ENCODE results near the gene MED12.

Gene MED12

DNA sequence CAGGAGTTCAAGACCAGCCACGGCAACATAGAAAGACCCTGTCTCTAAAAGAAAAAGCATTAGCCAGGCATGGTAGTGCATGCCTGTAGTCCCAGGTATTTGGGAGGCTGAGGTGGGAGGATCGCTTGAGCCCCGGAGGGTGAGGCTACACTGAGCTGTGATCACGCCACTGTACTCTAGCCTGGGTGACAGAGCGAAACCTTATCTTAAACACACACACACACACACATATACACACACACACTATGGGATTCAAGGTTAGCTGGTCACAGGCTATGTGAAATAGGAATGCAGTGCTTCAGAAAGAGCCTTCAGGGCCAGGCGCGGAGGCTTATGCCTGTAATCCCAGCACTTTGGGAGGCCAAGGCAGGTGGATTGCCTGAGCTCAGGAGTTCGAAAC lies 49.7 kb downstream of the MED12 start:
- no peak for DNase-seq (ENCODE audit: low read depth)
- no peak overlapping the region for H3K4me3 ChIP-seq (ENCODE audit: low read depth, low read length)
- TF ChIP-seq, protein P1, sequence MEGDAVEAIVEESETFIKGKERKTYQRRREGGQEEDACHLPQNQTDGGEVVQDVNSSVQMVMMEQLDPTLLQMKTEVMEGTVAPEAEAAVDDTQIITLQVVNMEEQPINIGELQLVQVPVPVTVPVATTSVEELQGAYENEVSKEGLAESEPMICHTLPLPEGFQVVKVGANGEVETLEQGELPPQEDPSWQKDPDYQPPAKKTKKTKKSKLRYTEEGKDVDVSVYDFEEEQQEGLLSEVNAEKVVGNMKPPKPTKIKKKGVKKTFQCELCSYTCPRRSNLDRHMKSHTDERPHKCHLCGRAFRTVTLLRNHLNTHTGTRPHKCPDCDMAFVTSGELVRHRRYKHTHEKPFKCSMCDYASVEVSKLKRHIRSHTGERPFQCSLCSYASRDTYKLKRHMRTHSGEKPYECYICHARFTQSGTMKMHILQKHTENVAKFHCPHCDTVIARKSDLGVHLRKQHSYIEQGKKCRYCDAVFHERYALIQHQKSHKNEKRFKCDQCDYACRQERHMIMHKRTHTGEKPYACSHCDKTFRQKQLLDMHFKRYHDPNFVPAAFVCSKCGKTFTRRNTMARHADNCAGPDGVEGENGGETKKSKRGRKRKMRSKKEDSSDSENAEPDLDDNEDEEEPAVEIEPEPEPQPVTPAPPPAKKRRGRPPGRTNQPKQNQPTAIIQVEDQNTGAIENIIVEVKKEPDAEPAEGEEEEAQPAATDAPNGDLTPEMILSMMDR (IDR thresholded peaks at IDR 0.05; ENCODE audit: insufficient read depth, low read depth, low read length, missing control alignments) = no peak

- DNase-seq (ENCODE audit: low read depth) = no peak
- TF ChIP-seq, protein P1 (IDR thresholded peaks at IDR 0.05; ENCODE audit: insufficient read depth, low read depth, low read length, missing control alignments) = no peak
- no peak overlapping the region for H3K4me3 ChIP-seq (ENCODE audit: low read depth, low read length)
Measured at GRCh38 chrX:71169586-71169985, 51.2 kb downstream of the MED12 start.

- no peak overlapping the region for H3K4me3 ChIP-seq (ENCODE audit: low read depth, low read length)
- TF ChIP-seq, protein P1 (IDR thresholded peaks at IDR 0.05; ENCODE audit: insufficient read depth, low read depth, low read length, missing control alignments) = no peak
- DNase-seq (ENCODE audit: low read depth) = no peak
Measured at GRCh38 chrX:71170660-71171059, 52.3 kb downstream of the MED12 start.

GRCh38 chrX:71171110-71171801 lies 52.9 kb downstream of the MED12 start:
- TF ChIP-seq, protein P1 (IDR thresholded peaks at IDR 0.05; ENCODE audit: insufficient read depth, low read depth, low read length, missing control alignments) = no peak
- no peak for DNase-seq (ENCODE audit: low read depth)
- no peak overlapping the region for H3K4me3 ChIP-seq (ENCODE audit: low read depth, low read length)

DNA sequence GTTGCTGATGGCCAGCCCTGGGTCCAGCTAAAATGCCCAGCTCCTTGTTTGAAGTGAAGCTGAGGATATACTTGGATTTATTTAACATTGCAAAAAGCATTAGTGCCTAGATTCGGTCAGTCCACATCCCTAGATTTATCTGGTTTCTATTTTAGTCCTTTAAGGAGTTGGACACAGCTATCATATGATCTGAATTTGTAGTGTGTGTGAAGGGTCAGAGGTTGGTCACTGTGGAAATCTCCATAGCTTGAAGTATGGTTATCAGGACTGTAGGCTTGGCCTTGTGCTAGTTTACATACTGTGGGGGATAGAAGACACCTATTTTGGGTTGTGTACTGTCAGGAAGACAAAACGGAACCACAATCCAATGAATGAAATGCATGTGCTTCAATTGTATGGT lies 55.0 kb downstream of the MED12 start:
- DNase-seq (ENCODE audit: low read depth) = no peak
- TF ChIP-seq, protein P1 (IDR thresholded peaks at IDR 0.05; ENCODE audit: insufficient read depth, low read depth, low read length, missing control alignments) = no peak
- no peak overlapping the region for H3K4me3 ChIP-seq (ENCODE audit: low read depth, low read length)

DNA sequence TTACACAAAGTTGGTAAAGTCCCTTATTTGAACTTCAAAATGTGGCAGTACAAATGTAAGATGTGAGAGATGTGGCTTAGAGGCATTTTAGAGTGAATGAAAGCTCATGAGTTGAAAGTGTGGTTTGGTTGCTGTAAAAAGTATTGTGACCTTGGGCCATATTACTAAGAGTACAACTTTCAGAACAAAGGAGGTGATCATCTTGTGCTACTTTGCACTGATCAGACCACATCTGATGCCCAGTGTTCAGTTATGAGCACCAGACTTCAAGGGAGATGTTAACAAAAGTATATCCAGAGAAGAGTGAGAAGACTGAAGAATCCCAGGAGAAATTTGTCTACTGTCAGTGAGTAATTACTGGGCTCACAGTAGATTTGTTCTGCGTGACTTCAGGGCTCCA lies 56.4 kb downstream of the MED12 start:
- no peak for DNase-seq (ENCODE audit: low read depth)
- no peak overlapping the region for H3K4me3 ChIP-seq (ENCODE audit: low read depth, low read length)
- TF ChIP-seq, protein P1 (IDR thresholded peaks at IDR 0.05; ENCODE audit: insufficient read depth, low read depth, low read length, missing control alignments) = no peak

DNA sequence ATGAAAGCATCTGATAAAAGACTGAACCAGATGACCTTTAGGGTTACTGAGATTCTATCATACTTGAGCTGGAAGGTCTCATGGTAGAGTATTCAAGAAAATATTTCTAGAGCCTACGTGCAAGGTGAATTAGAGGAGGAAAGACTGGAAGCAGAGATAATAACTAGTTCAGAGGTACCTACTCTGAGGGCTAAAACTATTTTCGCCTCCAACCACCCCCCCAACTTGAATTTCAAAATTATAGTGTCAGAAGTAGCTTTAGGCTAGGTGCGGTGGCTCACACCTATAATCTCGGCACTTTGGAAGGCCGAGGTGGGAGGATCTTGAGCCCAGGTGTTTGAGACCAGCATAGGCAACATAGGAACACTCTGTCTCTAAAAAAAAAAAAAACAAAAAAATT lies 57.1 kb downstream of the MED12 start:
- DNase-seq (ENCODE audit: low read depth) = no peak
- TF ChIP-seq, protein P1 (IDR thresholded peaks at IDR 0.05; ENCODE audit: insufficient read depth, low read depth, low read length, missing control alignments) = no peak
- no peak overlapping the region for H3K4me3 ChIP-seq (ENCODE audit: low read depth, low read length)
